Measurements from ENCODE around the gene RAB7A.
"Not testable (repeated sequence)": the region's sequence is repeated elsewhere in the genome, so short reads cannot be mapped to it uniquely, and the experiment has no call there.

RAB7A gene

GRCh38 chr3:128767094-128767750 lies 41.2 kb downstream of the RAB7A start:
- H3K27ac ChIP-seq (replicated peaks) = no peak overlapping the region
- peak in 1 of 2 experiments; percentile 48 for DNase-seq (ENCODE audit: low read depth in 1 of 2, low spot score in 1 of 2)
- TF ChIP-seq SPI1 (IDR thresholded peaks at IDR 0.05; ENCODE audit: borderline replicate concordance, low read depth) (peak; percentile 55; the same call in 1 of the 2 replicates), CTCF (IDR thresholded peaks at IDR 0.05; ENCODE audit: insufficient read depth, low read length) (no peak), POLR2AphosphoS5 (IDR thresholded peaks at IDR 0.05; ENCODE audit: low read depth) (0 out of 2 replicates have a peak, but pooled peaks have one; percentile 26)
- H3K27me3 ChIP-seq (ENCODE audit: insufficient read depth, poor library complexity, severe bottlenecking) = no peaks in the 10 kb centered on the region
- H3K4me3 ChIP-seq (replicated peaks; ENCODE audit: insufficient read depth, low read length) = no peak overlapping the region

- Histone ChIP-seq H3K4me3 (replicated peaks; ENCODE audit: insufficient read depth, low read length) (no peak overlapping the region), H3K27ac (replicated peaks) (no peak overlapping the region), H3K27me3 (ENCODE audit: insufficient read depth, poor library complexity, severe bottlenecking) (no peaks in the 10 kb centered on the region)
- TF ChIP-seq POLR2AphosphoS5 (IDR thresholded peaks at IDR 0.05; ENCODE audit: low read depth) (no peak), SPI1 (IDR thresholded peaks at IDR 0.05; ENCODE audit: borderline replicate concordance, low read depth) (no peak), REST (IDR thresholded peaks at IDR 0.05; ENCODE audit: insufficient replicate concordance, low read depth) (no peak), GABPA (IDR thresholded peaks at IDR 0.05; ENCODE audit: low read depth) (no peak), CTCF (IDR thresholded peaks at IDR 0.05; ENCODE audit: insufficient read depth, low read length) (no peak)
- DNase-seq (ENCODE audit: low read depth in 1 of 2, low spot score in 1 of 2) = no peak
Measured at GRCh38 chr3:128768471-128768870, 42.5 kb downstream of the RAB7A start.

GRCh38 chr3:128770387-128770786 lies 44.4 kb downstream of the RAB7A start:
- no peak overlapping the region for H3K4me3 ChIP-seq (replicated peaks; ENCODE audit: insufficient read depth, low read length)
- H3K27ac ChIP-seq (replicated peaks) = no peak overlapping the region
- DNase-seq (ENCODE audit: low read depth in 1 of 2, low spot score in 1 of 2) = no peak
- TF ChIP-seq POLR2AphosphoS5 (IDR thresholded peaks at IDR 0.05; ENCODE audit: low read depth) = no peak
- TF ChIP-seq REST (IDR thresholded peaks at IDR 0.05; ENCODE audit: insufficient replicate concordance, low read depth) = no peak
- no peak for TF ChIP-seq CTCF (IDR thresholded peaks at IDR 0.05; ENCODE audit: insufficient read depth, low read length)
- TF ChIP-seq SPI1 (IDR thresholded peaks at IDR 0.05; ENCODE audit: borderline replicate concordance, low read depth) = no peak
- TF ChIP-seq GABPA (IDR thresholded peaks at IDR 0.05; ENCODE audit: low read depth) = no peak
- no peaks in the 10 kb centered on the region for H3K27me3 ChIP-seq (ENCODE audit: insufficient read depth, poor library complexity, severe bottlenecking)

- H3K4me3 ChIP-seq (replicated peaks; ENCODE audit: insufficient read depth, low read length); H3K27ac ChIP-seq (replicated peaks); DNase-seq (ENCODE audit: low read depth in 1 of 2, low spot score in 1 of 2); H3K27me3 ChIP-seq (ENCODE audit: insufficient read depth, poor library complexity, severe bottlenecking): not testable (repeated sequence)
Measured at GRCh38 chr3:128773189-128773588, 47.2 kb downstream of the RAB7A start.

GRCh38 chr3:128773592-128773991 lies 47.6 kb downstream of the RAB7A start:
- DNase-seq (ENCODE audit: low read depth in 1 of 2, low spot score in 1 of 2); H3K27ac ChIP-seq (replicated peaks); H3K4me3 ChIP-seq (replicated peaks; ENCODE audit: insufficient read depth, low read length); H3K27me3 ChIP-seq (ENCODE audit: insufficient read depth, poor library complexity, severe bottlenecking): not testable (repeated sequence)
